MM.1S (cell line): Measurements from ENCODE around the gene GCC2.
A peak's percentile ranks its signal among the peaks of the same experiment; 100 is the strongest.

ENCODE experiments used
- DNase-seq: peaks from one replicate; pipeline ENCODE4 v3.0.0-alpha.2; 2015
- H2AFZ ChIP-seq: fragments of 300-600 bp; sonication (generic); 2 replicates; pipeline ENCODE4 v1.6.0; 2016; ENCODE audit warnings: antibody characterized with exemption, low read length
- H3F3A ChIP-seq: fragments of 300-600 bp; sonication (generic); 2 replicates; pipeline ENCODE4 v1.6.1; 2016; ENCODE audit warnings: mild to moderate bottlenecking, antibody characterized with exemption, low read length, moderate library complexity, mixed read lengths; ENCODE audit not compliant: insufficient read depth
- H3K27ac ChIP-seq: fragments of 300-600 bp; sonication (generic); 2 replicates; pipeline ENCODE4 v1.5.1; 2016; ENCODE audit warnings: mild to moderate bottlenecking, low read length
- H3K27me3 ChIP-seq: fragments of 300-600 bp; sonication (generic); replicated peaks from 2 replicates; pipeline ENCODE4 v1.6.0; 2016; ENCODE audit warnings: low read length; ENCODE audit not compliant: insufficient read depth
- H3K36me3 ChIP-seq: fragments of 300-600 bp; sonication (generic); replicated peaks from 2 replicates; pipeline ENCODE4 v1.6.1; 2016; ENCODE audit warnings: mild to moderate bottlenecking, low read length, mixed read lengths; ENCODE audit not compliant: insufficient read depth
- H3K4me1 ChIP-seq: fragments of 300-600 bp; sonication (generic); 2 replicates; pipeline ENCODE4 v1.6.1; 2016; ENCODE audit warnings: low read length, mixed read lengths
- H3K4me2 ChIP-seq: fragments of 300-600 bp; sonication (generic); 2 replicates; pipeline ENCODE4 v1.6.0; 2016; ENCODE audit warnings: low read depth, low read length
- H3K4me3 ChIP-seq: fragments of 300-600 bp; sonication (generic); 2 replicates; pipeline ENCODE4 v1.5.1; 2016; ENCODE audit warnings: low read length, mixed read lengths
- H3K79me2 ChIP-seq: fragments of 300-600 bp; sonication (generic); 2 replicates; pipeline ENCODE4 v1.6.1; 2016; ENCODE audit warnings: mixed run types, low read length, mixed read lengths
- H3K9ac ChIP-seq: fragments of 300-600 bp; sonication (generic); 2 replicates; pipeline ENCODE4 v1.6.1; 2016; ENCODE audit warnings: low read length, mixed read lengths
- H3K9me2 ChIP-seq: fragments of 300-600 bp; sonication (generic); replicated peaks from 2 replicates; pipeline ENCODE4 v1.6.1; 2016; ENCODE audit warnings: mild to moderate bottlenecking, low read length, mixed read lengths; ENCODE audit not compliant: insufficient read depth
- H3K9me3 ChIP-seq: fragments of 300-600 bp; sonication (generic); replicated peaks from 2 replicates; pipeline ENCODE4 v1.6.1; 2016; ENCODE audit warnings: mild to moderate bottlenecking, low read length, mixed read lengths; ENCODE audit not compliant: insufficient read depth
- H4K20me1 ChIP-seq: fragments of 300-600 bp; sonication (generic); 2 replicates; pipeline ENCODE4 v1.6.1; 2016; ENCODE audit warnings: mild to moderate bottlenecking, low read length, moderate library complexity, mixed read lengths; ENCODE audit not compliant: insufficient read depth
- EZH2 ChIP-seq: fragments of 300-600 bp; sonication (generic); optimal IDR thresholded peaks from 2 replicates; pipeline ENCODE3; 2017; ENCODE audit warnings: low read depth, mild to moderate bottlenecking, antibody characterized with exemption, low read length, mixed read lengths
- EZH2phosphoT487 ChIP-seq: fragments of 300-600 bp; sonication (generic); IDR thresholded peaks from 2 replicates; pipeline ENCODE4 v1.6.1; 2018; ENCODE audit warnings: antibody characterized with exemption, low read length
- TF ChIP-seq, protein P1 (sequence below): fragments of 300-600 bp; sonication (generic); IDR thresholded peaks from 2 replicates; pipeline ENCODE4 v1.5.1; 2016; ENCODE audit warnings: antibody characterized with exemption, low read length, mixed read lengths

Gene GCC2

DNA sequence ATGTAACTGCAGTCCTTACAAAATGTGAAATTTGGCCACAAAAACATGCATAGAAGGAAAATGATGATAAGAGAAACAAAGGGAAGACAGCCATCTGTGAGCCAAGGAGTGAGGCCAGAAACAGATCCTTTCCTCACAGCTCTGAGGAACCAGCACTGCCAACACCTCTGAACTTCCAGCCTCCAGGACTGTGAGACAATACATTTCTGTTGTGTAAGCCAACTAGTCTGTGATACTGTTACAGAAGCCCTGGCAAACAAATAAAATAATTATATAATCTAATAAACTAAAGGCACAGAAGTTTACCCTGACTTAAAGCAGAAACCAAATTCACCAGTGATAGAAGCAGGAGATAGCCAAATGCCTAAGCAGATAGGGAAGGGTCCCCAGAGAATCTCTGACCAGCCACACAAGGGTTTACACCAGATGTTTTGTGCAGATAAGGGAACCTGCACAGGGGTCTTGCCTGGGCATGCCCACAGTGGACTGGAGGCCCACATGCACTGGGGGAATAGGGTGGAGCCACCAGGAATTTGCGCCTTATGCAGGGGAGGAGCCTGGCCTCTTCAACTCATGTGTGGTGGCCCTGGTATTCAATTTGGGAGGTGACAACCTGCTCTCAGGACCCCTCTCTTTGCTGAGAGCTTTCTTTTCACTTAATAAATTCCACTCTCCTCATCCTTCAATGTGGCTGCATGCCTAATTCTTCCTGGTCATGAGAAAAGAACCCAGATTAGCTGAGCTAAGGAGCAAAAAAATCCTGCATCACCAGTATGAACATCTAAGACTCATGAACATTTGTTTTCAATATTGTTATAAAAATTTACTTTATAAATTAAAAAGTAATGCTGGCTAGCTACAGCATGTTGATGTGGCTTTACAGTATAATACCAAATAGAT is 3.8 kb upstream of the GCC2 start:
- H3K9me3 ChIP-seq: no peaks in the 10 kb centered on the region
- no peak for DNase-seq
- no peaks in the 10 kb centered on the region for H4K20me1 ChIP-seq
- 0 out of 2 replicates have a peak, but pooled peaks cover 3% of the 10 kb centered on the region for H3K27me3 ChIP-seq
- H3K27ac ChIP-seq: no peak overlapping the region
- H3K4me3 ChIP-seq: no peak overlapping the region
- no peaks in the 10 kb centered on the region for H3K36me3 ChIP-seq
- no peak overlapping the region for H3K4me2 ChIP-seq
- no peak overlapping the region for H2AFZ ChIP-seq
- H3K79me2 ChIP-seq: peaks cover 11% of the 10 kb centered on the region
- TF ChIP-seq, protein P1, sequence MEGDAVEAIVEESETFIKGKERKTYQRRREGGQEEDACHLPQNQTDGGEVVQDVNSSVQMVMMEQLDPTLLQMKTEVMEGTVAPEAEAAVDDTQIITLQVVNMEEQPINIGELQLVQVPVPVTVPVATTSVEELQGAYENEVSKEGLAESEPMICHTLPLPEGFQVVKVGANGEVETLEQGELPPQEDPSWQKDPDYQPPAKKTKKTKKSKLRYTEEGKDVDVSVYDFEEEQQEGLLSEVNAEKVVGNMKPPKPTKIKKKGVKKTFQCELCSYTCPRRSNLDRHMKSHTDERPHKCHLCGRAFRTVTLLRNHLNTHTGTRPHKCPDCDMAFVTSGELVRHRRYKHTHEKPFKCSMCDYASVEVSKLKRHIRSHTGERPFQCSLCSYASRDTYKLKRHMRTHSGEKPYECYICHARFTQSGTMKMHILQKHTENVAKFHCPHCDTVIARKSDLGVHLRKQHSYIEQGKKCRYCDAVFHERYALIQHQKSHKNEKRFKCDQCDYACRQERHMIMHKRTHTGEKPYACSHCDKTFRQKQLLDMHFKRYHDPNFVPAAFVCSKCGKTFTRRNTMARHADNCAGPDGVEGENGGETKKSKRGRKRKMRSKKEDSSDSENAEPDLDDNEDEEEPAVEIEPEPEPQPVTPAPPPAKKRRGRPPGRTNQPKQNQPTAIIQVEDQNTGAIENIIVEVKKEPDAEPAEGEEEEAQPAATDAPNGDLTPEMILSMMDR: no peak
- TF ChIP-seq EZH2phosphoT487 (no peak), EZH2 (no peak)
- no peak overlapping the region for H3K9ac ChIP-seq
- no peaks in the 10 kb centered on the region for H3K9me2 ChIP-seq
- H3K4me1 ChIP-seq: peaks cover 3% of the 10 kb centered on the region; the same call in 1 of the 2 replicates
- no peaks in the 10 kb centered on the region for H3F3A ChIP-seq

DNA sequence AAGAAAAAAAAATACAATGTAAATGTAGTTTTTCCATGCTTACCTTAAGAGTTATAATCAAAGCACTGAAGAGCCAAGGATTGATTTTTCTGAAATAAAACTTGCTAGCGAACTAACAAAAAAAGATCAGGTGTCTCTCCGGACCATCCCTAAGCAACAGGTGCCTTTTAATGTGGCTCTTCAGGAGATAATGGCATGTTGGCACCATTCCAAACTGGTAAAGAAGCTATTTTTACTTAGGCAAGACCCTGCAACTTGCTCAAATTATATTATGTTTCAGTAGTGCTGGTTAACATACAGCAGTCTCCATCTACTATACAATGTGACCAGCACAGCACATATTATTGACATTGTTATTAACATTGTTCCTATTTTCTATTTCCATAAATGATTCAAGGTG is 2.3 kb upstream of the GCC2 start:
- H3K27ac ChIP-seq: no peak overlapping the region
- H3K79me2 ChIP-seq: peaks cover 23% of the 10 kb centered on the region
- no peak overlapping the region for H2AFZ ChIP-seq
- H4K20me1 ChIP-seq: no peaks in the 10 kb centered on the region
- no peaks in the 10 kb centered on the region for H3F3A ChIP-seq
- TF ChIP-seq EZH2 (no peak), EZH2phosphoT487 (no peak)
- H3K9me3 ChIP-seq: no peaks in the 10 kb centered on the region
- no peak overlapping the region for H3K4me3 ChIP-seq
- no peaks in the 10 kb centered on the region for H3K9me2 ChIP-seq
- peaks cover 9% of the 10 kb centered on the region; the same call in 1 of the 2 replicates for H3K4me1 ChIP-seq
- H3K9ac ChIP-seq: no peak overlapping the region
- DNase-seq: no peak
- H3K27me3 ChIP-seq: no peaks in the 10 kb centered on the region
- H3K36me3 ChIP-seq: no peaks in the 10 kb centered on the region
- H3K4me2 ChIP-seq: no peak overlapping the region

- peaks cover 9% of the 10 kb centered on the region; the same call in 1 of the 2 replicates for H3K4me1 ChIP-seq
- no peaks in the 10 kb centered on the region for H4K20me1 ChIP-seq
- H3K27me3 ChIP-seq: no peaks in the 10 kb centered on the region
- H3K9ac ChIP-seq: peak overlapping the region; percentile 68; the same call in 1 of the 2 replicates
- no peaks in the 10 kb centered on the region for H3K9me3 ChIP-seq
- H3F3A ChIP-seq: no peaks in the 10 kb centered on the region
- peak; percentile 8 for DNase-seq
- H2AFZ ChIP-seq: peak overlapping the region; percentile 94
- no peaks in the 10 kb centered on the region for H3K36me3 ChIP-seq
- peak overlapping the region; percentile 22; the same call in 1 of the 2 replicates for H3K27ac ChIP-seq
- H3K79me2 ChIP-seq: peaks cover 23% of the 10 kb centered on the region
- H3K9me2 ChIP-seq: no peaks in the 10 kb centered on the region
- no peak for TF ChIP-seq EZH2
- no peak for TF ChIP-seq EZH2phosphoT487
- TF ChIP-seq, protein P1: no peak
- H3K4me2 ChIP-seq: peak overlapping the region; percentile 72
- peak overlapping the region; percentile 76 for H3K4me3 ChIP-seq
Observed at GRCh38 chr2:108447947-108448677, 894 bp upstream of the GCC2 start.
